Measurements from ENCODE around the gene SIK2.
"Not testable (repeated sequence)": the region's sequence is repeated elsewhere in the genome, so short reads cannot be mapped to it uniquely, and the experiment has no call there.

Gene SIK2

DNA sequence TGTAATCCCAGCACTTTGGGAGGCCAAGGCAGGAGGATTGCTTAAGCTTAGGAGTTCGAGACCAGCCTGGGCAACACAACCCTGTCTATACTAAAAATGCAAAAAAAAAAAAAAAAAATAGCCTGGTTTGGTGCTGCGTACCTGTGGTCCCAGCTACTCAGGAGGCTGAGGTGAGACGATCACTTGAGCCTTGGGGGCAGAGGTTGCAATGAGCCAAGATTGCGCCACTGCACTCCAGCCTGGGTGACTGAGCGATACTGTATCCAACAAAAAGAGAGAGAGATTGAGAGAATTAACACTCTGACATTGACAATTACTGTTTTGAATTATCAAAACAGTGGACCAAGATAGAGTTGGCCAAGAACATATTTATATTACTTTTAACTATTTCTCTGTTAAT is 53.7 kb downstream of the SIK2 start:
- no peak for DNase-seq (ENCODE audit: extremely low read depth in 1 of 2, low read depth in 1 of 2)

DNA sequence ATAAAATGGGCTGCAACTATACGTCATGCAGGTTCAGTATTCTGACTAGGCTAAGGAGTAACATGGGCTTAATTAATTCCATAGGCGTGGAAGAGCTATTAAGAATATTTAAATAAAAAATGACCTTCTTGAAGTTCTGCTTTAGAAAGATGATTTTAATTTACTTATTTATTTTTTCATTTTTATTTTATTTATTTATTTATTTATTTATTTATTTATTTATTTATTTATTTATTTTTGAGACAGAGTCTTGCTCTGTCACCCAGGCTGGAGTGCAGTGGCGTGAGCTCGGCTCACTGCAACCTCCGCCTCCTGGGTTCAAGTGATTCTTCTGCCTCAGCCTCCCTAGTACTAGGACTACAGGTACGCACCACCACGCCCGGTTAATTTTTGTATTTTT is 55.7 kb downstream of the SIK2 start:
- not testable (repeated sequence) for DNase-seq (ENCODE audit: extremely low read depth in 1 of 2, low read depth in 1 of 2)

DNA sequence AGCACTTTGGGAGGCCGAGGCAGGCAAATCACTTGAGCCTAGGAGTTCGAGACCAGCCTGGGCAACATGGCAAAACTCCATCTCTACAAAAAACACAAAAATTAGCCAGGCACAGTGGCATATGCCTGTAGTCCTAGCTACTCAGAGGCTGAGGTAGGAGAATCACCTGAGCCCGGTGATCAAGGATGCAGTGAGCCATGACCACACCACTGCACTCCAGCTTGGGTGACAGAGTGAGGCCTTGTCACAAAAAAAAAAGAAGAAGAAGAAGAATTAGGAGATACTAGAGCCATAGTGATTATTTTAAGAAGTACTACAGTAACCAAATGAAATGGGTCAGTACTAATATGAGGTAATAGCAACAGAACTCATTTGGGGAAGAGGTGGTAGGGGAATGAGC is 56.2 kb downstream of the SIK2 start:
- DNase-seq (ENCODE audit: extremely low read depth in 1 of 2, low read depth in 1 of 2): not testable (repeated sequence)

DNA sequence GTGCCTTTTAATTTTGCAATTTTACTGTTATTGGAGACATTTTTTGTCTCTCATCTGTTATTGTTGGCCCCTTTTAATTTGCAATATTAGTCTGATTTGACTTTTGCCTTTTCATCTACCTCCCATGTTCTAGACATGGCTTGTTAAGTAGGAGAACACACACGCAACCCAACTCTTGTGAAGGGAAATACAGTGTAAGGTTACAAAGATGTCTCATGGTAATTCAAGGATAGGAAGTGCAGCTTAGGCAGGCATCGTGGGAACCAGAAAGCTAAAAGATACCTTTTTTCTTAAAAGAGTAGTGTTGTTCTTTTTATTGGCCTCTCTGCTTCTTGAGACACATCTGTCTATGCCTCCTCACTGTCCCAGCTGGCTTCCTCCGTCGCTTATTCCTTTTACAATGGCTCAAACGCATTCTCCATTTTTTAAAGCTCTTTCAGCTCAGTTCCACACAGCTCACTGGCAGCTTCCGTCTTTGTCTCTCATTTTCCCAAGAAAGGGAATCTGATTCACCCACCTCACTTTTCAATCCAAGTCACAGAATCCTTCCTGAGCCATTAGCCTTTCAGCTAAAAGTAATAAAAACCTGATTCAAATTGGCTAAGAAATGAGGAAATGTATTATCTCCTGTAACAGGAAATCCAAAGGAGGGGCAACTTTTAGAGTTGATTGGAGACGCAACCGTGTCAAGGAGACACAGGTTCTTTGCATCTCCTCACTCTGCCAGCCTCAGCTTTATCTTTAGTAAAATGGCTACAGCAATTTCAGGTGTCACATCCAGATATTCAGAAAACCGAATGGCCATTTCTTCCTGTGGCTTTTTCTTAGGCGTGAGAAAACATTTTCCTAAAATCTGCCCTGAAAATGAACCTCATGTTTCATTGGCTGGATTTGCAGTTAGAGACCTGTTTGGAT is 57.2 kb downstream of the SIK2 start:
- no peak for DNase-seq (ENCODE audit: extremely low read depth in 1 of 2, low read depth in 1 of 2)

DNA sequence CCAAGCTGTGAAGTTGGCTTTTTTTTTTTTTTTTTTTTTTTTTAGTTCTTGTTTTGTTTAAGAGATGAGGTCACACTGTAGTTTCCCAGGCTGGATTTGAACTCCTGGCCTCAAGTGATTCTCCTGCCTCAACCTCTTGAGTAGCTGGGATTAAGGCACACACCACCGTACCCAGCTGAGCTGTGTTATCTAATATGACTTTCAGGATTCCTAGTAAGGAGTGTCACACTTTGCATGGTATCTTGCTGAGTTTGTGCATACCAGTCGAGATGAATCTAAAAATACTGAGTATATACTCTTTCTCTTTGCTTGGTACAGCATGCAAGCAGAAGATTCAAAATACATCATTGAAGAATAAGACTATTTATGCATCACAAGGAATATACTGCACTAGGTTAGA is 58.6 kb downstream of the SIK2 start:
- DNase-seq (ENCODE audit: extremely low read depth in 1 of 2, low read depth in 1 of 2): no peak

DNA sequence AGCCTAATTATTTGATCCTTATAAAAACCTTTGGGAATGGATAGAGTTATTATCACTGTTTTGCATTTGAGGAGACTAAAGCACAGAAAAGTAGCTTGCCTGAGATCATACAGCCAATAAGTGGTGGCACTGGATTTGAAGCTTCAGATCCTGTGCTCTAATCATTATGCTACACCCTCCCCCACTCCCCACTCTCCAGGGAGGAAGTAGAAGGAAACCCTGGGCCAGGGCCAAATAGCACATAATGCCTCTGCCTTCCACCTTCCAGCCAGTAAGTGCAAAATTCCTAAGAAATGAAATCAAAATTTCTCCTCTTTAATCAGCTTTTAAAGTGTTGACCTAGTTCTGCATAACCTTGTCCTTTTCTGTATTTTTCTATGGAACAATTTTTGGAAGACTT is 61.6 kb downstream of the SIK2 start:
- no peak for DNase-seq (ENCODE audit: extremely low read depth in 1 of 2, low read depth in 1 of 2)

DNA sequence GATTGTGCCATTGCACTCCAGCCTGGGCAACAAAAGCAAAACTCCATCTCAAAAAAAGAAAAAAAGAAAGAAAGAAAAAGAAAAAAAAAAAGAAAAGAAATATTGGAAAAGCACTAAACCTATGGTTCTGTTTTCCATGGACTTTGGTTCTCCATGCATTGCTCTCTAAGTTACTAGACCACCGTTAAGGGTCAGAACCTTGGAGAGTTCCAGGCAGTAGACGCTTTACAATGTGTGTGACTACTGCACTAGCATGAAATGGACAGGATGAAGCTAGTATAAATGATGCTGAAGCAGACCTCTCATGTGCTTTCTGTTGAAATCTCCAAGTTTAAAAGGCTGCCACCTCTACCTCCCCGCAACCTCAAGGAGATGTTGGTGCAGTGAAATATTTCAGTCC is 63.5 kb downstream of the SIK2 start:
- no peak for DNase-seq (ENCODE audit: extremely low read depth in 1 of 2, low read depth in 1 of 2)

DNA sequence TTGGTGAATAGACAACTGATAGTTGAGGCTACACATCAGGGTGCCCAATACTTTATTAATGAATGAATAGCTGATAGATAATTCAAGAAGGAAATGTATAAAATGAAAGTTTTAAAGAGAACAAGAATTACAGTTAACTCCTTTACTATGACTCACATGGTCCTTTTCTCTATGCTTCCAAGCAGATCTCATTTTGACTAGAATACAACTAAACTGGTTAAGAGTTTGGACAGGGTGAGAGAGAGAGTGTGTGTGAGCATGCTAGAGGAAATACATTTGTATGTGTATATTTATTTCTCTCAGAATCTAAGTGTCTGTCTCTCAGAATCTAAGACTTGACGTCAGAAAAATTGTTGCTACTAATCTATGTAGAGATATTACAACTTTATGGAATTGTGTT is 66.7 kb downstream of the SIK2 start:
- DNase-seq (ENCODE audit: extremely low read depth in 1 of 2, low read depth in 1 of 2): no peak

DNA sequence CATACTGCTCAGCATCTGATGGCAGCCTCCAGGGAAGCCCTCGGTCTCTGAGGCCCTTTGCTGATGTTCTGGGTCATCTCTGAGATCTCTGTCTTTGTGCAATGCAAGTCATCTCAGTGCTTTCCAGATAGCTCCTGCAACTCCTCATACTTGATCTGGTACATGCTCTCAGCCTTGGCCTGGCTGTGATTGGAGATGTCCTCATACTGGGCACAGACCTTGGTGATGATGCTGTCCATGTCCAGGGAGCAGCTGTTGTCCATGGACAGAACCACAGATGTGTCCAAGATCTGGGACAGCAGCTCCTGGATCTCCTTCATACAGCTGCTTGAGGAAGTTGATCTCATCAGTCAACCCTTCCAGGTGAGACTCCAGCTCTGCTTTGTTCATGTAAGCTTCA is 69.1 kb downstream of the SIK2 start:
- no peak for DNase-seq (ENCODE audit: extremely low read depth in 1 of 2, low read depth in 1 of 2)

DNA sequence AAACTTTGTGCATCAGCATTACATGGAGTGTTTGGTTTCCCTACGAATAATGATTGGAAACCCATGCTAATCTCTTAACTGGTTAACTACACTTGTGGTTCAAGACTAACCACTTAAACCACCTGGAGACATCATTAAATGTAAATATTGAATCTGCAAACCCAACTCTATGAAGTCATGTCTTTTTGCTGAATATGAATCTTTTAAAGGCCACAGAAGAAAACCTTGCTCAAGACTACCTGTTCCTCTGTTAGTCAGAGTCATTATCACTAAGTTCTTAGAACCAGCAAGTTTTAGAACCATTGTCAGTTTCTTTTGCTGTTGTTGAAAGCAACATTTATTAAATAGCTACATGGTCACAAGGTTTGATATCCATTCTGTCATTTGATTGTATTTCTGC is 70.7 kb downstream of the SIK2 start:
- DNase-seq (ENCODE audit: extremely low read depth in 1 of 2, low read depth in 1 of 2): no peak

DNA sequence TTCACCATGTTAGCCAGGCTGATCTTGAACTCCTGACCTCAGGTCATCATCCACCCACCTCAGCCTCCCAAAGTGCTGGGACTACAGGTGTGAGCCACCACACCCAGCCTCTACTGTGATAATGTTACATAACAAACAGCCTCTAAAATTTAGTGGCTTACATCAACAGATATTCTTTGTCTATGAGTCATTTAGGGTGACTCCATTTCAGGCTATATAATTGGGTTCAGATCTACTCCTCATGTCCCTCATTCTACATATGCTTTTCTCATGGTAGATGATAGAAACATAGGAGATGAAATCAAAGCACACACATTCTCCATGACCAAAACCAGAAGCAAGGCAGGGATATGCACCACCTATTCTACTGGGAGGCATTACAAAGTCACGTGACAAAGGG is 72.7 kb downstream of the SIK2 start:
- DNase-seq (ENCODE audit: extremely low read depth in 1 of 2, low read depth in 1 of 2): no peak

DNA sequence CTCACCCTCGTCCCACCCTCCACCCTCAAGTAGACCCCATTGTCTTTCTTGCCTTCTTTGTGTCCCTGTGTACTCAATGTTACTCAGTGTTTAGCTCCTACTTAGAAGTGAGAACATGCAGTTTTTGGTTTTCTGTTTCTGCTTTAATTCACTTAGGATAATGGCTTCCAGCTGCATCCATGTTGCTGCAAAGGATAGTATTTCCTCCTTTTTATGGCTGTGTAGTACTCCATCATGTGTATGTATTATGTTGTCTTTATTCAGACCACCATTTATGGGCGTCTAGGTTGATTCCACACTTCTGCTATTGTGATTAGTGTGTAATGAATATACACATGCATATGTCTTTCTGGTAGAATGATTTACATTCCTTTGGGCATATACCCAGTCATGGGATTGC is 73.6 kb downstream of the SIK2 start:
- DNase-seq (ENCODE audit: extremely low read depth in 1 of 2, low read depth in 1 of 2): no peak

DNA sequence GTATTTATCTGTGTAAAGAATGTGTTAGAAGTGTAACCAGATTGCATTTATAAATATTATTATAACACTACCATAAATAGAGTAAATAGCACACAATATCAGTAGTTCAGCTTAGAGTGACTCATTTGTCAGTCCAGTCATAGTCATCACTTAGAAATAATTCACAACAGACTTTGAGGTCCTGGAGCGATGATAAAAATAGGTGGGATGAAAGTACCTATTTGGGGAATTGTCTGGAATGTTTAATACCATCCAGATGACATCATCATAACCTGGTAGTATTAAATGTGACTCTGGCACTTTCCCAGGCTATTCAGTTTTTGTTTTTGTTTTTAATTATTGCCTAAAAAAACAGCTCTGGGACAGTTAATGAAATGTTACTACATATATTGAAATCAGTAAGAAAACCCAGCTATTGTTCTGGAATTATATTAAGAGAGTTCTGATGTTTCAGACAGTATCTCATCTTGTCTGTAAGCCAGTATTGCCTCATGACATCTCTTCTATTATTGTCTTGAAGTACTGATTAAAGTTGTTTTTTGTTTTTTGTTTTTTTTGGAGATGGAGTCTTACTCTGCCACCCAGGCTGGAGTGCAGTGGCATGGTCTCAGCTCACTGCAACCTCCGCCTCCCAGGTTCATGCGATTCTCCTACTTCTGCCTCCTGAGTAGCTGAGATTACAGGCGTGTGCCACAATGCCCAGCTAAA is 74.8 kb downstream of the SIK2 start:
- no peak for DNase-seq (ENCODE audit: extremely low read depth in 1 of 2, low read depth in 1 of 2)

DNA sequence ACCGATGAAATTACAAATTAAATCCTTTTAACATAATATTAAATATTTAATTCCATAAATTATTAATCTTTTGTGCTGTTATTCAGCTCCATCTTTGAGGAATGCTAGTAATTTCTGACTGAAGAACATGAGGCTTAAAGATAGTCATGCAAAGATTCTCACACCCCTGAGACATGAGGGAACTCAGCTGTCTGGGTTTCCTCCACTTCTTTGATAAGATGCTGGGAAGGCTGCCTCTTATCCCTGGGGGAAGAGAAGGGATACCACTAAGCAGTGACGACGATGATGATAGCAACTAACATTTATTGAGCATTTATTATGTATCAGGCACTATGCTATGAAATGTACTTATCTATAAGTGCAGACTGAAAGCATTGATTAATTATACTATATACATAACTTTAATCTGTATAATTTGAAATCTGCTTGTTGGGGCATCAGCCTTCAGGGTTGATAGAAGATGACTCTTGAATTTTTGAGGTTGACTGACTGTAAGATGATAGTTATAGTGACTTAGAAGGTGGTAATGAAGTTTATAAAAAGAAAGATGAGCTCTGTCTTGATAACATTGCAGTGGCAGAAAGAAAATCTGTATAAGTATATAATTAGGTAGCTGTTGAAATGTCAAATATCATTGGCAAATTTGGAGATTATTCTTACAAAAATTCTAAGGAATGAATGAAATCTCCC is 78.4 kb downstream of the SIK2 start:
- no peak for DNase-seq (ENCODE audit: extremely low read depth in 1 of 2, low read depth in 1 of 2)

DNA sequence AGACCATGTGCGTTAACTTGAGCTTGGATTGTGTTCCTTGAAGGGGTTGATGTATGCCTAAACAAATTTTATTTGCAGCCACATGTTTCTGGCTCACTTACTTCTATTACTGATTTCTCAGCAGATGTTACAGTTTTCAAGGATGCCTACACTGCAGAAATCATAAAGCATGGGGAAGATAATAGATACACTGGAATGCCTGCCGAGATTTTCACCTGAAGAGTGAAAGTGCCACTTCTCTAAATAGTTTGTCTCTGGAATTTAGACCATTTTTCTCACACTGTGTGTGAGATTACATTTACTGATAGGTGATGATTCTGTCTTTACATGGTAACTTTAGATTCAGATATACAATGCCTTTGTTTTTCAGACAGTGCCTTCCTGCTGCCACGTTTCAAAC is 81.6 kb downstream of the SIK2 start:
- DNase-seq (ENCODE audit: extremely low read depth in 1 of 2, low read depth in 1 of 2): no peak

DNA sequence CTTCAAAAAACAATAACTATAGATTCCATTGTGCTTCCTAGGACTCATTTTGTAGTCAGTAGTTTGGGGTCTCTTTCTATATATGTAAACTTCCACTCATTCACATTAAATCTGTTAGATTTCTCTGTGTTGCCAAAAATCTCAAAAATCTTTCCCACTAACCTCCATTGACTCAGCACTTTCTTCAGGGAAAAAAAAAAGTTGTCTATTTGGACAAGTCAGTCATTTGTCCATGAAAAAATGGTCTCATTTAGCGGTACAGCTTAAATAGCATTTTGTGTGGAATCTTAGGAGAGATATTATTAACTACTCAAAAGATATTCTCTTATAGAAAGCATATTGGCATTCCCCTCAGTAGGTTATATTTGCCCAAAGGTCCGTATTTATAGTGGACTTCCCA is 82.0 kb downstream of the SIK2 start:
- no peak for DNase-seq (ENCODE audit: extremely low read depth in 1 of 2, low read depth in 1 of 2)

DNA sequence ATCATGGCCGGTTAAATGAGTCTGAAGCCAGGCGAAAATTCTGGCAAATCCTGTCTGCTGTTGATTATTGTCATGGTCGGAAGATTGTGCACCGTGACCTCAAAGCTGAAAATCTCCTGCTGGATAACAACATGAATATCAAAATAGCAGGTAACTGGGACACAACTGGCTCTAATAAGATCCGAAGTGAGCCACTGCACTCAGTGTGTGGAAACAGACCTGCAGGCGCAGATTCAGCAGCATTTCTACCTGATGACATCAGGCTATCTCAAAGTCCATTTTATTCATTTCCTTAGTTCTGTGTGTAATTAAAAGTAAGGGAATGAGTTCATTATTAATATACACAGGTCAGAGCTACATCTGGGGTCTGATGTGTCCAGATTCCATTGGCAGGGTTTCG is 85.8 kb downstream of the SIK2 start:
- DNase-seq (ENCODE audit: extremely low read depth in 1 of 2, low read depth in 1 of 2): no peak

DNA sequence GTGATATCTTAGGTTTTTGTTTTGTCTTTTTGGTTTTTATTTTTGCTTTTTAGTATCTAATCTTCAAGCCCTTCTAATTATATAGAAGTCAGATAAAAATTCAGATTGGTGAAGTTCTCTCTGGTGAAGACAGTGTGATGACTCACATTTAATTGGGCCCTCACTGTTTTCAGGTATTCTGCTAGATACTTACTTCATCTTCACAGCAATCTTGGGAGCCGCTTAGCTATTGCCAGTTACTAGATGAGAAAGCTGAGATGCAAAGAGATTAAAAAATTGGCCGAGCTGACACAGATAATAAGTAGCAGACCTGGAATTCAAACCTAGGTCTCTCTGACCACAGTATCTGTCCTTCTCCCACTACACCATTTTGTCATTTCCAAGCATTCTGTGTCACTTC is 88.9 kb downstream of the SIK2 start:
- no peak for DNase-seq (ENCODE audit: extremely low read depth in 1 of 2, low read depth in 1 of 2)

DNA sequence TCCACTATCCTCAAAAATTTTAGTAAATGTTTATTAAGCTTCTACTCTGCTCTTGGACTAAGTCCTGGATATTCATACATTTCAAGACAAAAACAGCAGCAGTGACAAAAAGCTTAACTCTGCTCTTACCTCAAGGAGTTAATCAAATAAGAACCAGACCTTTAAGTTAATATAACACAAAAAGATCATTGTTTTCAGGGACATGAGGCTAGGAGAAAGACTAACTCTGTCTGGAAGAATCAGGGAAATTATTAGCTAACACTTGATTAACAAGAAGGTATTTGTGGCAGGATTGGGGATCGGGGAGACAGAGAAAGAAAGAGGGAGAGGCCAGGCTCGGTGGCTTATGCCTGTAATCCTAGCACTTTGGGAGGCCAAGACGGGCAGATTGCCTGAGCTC is 89.5 kb downstream of the SIK2 start:
- DNase-seq (ENCODE audit: extremely low read depth in 1 of 2, low read depth in 1 of 2): no peak

DNA sequence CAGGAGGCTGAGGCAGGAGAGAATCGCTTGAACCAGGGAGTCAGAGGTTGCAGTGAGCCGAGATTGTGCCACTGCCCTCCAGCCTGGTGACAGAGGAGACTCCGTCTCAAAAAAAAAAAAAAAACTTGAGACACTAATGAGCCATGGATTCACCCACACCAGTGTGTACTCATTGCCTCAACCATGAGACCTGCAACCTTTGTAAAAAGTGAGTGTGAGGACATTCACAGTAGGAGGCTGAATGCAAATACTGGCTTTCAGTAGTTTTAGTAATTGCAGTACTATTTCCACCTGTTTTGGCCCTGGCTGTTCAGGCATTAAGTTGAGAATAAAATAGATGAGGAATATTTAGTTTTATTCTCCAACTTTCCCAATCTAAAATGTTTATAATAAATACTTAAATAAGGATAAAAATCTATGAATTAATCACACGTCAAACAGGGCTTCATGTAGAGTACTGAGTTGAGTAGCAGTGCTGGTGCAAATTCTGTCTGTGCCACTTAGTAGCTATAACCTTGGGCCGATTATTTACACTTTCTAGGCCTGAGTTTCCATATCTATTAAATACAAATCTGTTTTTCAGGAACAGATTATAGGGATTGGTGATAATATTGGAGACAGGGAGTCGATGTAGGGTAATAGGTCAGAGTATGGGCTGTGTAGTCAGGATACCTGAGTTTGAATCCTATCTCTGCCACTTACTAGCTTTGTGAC is 91.1 kb downstream of the SIK2 start:
- no peak for DNase-seq (ENCODE audit: extremely low read depth in 1 of 2, low read depth in 1 of 2)

DNA sequence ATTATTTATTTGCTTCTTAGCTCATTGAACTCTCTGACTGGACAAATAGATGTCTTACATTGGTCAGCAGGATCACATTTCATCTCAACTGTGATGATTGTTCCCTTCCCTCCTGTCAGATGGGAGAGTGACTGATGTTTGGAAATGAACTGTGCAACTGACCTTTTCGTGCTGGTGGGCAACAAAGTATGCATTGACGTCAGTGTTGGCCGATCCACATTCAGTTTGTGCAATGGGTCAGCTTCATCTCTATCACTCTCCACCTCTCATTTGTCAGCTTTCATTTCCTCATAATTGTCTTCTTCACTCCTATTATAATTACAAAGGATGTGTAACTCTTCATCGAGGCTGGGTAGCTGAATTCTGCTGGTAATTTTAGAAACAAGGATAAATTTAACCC is 92.6 kb downstream of the SIK2 start:
- no peak for DNase-seq (ENCODE audit: extremely low read depth in 1 of 2, low read depth in 1 of 2)
